GM21360 (cell line): Measurements from ENCODE around the gene LONRF3.

Experiments used
- ATAC-seq: cut with Tn5 transposase; IDR thresholded peaks from one replicate; pipeline ENCODE4 v1.9.1; 2021; ENCODE audit warnings: mild to moderate bottlenecking, moderate library complexity; ENCODE audit not compliant: unreplicated experiment

The LONRF3 gene

DNA sequence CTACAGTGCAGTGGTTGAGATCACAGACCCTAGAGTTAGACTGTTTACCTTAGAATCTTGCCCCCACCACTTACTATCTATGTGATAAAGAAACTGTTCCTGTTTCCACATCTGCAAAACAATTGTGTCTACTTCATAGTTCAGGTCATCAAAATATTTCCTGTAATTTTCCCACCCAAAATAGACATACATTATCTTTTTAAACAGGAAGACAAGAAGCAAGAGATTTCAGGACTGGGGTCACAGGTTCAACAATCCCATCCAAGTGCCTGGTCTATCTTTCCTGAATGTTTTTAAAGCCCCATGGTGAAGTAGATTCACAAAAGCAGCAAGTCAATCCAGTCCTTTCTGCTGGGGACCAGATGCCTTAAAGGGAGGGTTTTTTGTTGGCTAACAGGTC lies 56.6 kb downstream of the LONRF3 start:
- no peak for ATAC-seq

DNA sequence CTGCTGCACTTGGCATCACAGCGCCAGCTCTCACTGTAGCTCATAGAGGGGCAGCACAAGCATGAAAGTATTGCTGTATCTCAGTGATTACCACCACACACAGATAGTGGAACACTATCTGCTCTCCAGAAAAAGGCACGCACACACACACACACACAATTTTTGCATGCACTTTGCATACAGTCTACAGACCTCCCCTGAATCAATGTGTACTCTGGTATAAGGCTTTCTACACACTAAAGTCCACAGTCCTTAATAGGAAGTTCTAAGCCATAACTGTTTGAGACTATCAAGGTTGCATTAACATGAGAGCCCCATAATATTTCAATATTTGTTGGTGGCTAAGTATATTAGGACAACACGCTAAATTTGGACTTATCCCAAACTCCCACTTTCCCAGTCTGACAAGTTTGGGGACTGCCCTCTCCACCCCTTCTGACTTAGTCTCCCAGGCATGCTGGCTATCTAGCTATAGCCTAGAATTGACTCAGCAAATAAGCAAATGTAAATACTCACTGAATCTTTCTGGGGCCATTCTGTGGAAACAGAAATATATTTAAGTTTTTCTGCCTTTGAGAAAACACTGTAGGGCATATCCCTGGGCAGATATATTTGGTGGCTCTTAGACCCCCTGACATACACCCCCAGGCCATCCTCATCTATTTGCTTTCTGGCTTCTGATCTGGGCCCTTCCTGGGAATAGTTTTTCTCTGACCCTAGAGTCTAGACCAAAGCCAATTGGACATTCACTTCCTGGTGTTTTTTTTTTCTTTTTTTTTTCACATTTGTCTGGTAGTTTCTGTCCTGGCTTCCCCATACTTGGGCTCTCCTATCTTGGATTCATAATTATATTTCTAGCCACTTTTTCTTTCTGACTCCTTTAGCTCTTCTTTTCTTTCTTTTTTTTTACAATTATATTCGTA lies 62.0 kb downstream of the LONRF3 start:
- ATAC-seq, result no peak

DNA sequence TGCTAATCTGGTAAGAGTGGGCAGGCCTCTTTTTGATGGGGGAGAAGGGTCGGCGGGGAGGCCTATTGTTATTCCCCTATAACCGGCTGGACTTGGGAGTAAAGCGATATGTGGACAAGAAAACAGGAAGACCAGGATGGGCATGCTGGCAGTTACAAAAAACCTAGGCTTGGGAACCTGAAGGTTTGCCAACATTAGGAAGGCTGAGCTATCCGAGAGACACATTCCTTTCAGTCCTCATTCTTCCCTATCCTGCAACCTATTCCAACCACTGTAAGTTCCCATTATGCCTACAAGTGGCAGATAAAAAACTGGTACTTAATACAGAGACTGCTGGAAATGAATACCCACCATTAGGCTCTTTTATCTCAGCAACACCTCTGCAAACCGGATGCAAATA lies 66.0 kb downstream of the LONRF3 start:
- ATAC-seq, result no peak

DNA sequence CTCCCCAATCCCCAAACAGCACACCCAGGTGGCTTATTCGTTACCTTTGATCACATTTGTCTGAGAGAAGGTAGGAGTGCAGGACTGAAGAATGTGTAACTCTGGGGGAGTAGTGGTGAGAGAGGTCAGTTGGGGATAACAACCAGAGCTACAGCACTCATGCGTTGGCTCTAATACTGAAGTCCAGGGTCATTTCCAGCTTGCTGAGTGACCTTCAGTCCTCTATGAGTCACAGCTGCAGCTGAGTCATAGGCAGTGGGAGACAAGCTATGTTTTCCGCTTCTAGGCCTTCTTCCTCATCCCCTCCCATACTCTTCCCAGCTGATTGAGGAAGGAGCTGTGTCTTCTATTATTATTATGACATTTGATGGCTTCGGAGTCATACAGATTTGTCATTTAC lies 66.8 kb downstream of the LONRF3 start:
- no peak for ATAC-seq

DNA sequence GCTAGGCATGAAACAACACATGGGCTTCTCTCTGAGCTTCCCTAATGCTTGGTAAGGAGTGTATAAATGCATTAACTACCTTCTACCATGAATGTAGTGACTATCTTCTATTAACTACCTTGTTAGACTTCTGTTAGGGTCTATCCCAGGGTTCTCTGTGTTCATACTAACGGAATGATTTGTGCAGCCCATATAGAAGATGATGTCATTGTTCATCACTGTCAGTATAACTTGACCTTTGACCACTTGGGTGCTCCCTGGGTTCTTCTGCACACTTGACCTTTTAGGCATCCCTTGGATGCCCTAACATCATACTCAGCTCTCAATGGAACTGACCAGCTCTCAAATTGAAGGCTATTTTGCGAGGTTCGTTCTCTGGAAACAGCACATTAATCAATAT lies 67.6 kb downstream of the LONRF3 start:
- ATAC-seq, result no peak

DNA sequence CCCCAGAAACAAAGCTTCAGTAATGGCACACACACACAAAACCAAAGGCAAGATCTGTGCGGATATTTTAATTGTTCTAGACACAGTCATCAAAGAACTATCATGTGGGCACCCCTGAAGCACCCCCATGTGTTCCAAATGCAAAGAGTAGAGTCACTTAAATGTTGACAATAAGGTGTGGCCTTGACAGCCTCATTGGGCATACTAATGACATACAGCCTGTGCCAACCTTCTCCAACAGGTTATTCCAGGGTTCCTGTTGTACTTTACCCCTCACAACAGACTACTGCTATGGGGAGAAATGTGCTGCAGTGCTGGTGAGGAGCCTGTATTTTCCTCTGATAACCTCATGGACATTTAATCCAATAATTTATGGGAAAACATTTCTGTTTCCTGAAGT lies 68.6 kb downstream of the LONRF3 start:
- no peak for ATAC-seq

DNA sequence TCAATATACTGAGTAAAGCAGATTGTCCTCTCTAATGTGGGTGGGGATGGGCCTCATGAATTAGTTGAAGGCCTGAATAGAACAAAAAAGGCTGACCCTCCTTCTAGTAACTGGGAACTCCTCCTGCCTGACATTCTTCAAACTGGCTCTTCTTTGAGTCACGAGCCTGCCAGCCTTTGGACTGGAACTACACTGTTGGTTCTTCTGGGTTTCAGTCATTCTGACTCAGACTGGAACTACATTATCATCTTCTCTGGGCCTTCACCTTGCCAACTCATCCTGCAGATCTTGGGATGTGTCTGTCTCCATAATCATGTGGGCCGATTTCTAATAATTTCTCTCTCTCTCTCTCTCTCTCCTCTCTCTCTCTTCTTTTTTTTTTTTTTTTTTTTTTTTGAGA lies 71.5 kb downstream of the LONRF3 start:
- ATAC-seq, result no peak

DNA sequence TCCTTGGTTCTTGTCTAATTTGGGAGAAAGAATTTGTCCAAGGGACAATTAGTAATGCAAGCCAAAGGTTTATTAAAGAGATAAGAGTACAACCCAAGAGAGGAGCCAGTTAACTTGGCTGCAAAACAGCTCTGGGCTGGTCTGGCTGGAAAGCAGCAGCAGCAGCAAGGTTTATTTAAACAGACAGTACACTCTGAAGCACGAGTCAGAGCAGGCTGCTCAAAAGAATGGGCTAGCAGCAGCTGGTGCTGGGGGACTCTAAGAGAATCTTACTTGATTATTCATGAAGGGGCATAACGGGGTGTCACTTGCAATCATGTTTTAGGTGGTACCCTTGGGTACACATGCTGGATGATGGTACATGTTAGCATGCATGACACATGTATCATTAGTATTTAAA lies 81.3 kb downstream of the LONRF3 start:
- ATAC-seq, result no peak

DNA sequence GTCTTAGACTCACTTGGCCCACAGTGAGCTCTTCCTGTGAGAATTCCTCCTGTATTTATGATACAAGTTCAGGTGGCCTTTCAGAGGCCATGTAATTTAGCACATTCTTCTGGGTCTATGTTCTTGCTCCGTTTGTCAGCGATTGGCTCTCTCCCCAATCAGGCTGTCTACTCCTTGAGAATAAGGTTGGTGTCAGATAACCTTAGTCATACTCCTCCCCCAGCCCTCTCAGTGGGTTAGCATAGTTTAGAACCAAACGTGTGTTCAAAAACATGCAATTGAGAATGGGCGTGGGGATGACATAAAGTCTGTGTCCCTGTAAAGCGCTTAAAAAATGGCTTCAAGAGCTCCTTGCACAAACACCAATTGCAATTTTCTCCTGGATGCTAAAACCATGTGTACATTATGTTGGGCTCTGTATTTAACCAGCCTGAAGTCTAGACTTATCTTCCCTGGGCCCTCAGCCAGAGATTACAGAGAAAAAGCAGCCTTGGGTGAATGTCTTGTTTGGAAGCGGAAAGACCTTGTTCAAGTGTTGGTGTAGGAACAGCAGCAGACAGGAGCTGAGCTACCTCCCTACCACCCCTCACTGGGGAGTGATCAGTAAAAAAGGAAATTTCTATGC lies 88.4 kb downstream of the LONRF3 start:
- ATAC-seq, result no peak

DNA sequence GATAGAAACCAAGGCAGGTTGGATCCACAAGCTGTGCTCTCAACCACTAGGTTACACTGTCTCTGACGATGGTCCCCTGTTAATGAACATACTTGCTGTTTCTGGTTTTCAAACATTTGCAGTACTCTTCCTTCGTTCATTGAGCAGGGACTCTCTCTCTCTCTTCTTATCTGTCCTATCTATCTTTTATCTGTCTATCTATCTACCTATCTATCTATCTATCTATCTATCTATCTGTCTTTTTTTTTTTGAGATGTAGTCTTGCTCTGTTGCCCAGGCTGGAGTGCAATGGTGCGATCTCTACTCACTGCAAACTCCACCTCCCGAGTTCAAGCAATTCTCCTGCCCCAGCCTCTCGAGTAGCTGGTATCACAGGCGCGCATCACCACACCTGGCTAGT lies 89.0 kb downstream of the LONRF3 start:
- no peak for ATAC-seq

DNA sequence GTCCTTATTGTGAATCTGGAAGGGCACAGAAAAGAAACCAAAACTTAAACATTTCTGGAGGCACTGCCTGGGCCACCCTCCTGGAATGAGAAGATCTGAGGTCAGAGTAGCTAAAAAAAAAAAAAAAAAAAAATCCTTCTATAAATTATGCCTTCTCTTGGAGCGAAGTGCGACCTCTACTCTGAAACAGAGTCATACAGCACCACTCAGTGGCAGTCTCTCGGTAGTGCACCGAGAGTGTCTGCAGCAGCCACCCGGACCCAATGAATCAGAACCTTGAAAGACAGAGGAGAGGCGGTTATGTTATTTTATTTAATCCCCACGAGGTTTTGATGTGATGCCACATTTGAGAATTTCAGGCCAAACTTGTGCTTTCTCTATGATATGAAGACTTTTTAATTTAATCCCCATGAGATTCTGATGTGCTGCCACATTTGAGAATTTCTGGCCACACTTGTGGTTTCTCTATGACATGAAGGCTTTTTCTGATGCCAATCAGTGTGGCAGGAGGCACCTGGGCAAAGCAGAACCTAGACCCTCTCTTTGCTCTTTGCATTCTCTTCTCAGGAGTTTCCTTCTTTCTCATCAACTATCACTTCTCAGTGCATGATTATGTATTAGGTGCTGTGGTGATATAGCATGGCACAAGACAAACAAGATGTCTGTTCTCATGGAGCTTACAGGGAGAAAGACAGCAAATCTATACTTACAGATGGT lies 92.8 kb downstream of the LONRF3 start:
- no peak for ATAC-seq
